ENCODE measurements around the gene EXO1. TPM values are rescaled to one million over a fixed set of nuclear protein-coding genes. Genes with fewer than 3 reads are reported as not detected.
"Not testable (repeated sequence)": the region's sequence is repeated elsewhere in the genome, so short reads cannot be mapped to it uniquely, and the experiment has no call there.

EXO1 gene
- total RNA-seq, 4 donors from 2014 or later = 0.96 to 32.0 (median 1.1) TPM; not detected in 1

GRCh38 chr1:241846862-241847539 lies 1.0 kb upstream of the EXO1 start:
- WGBS, 2 donors (ENCODE audit: low coverage in 1 of 2) = 91 to 100% methylated on average over 3 to 4 of the region's 4 CpGs
- in situ Hi-C loops (cut with MboI; ENCODE audit: low pct_ligation_motif_present in 1 of 4, low pct_unique_long_range_greater_than_20kb in 1 of 4, low sequenced_read_pairs in 3 of 4) (loop anchor here in 3 of 4 donors (25.0 kb wide), 3 partner anchors 235 to 335 kb away; partner anchors contain the start of genes FH (in 1 of the 3) and KMO (in 1 of the 3)), intact Hi-C loops (cut with DNase I; ENCODE audit: low total_unique reads) (no loop called here)
- no peaks in the 10 kb centered on the region for H3K36me3 ChIP-seq
- no peak for DNase-seq
- no peaks in the 10 kb centered on the region for H3K27me3 ChIP-seq
- H3K4me3 ChIP-seq = peak overlapping the region in 3 of 4 donors; percentile 60 to 76 (median 69)
- no peaks in the 10 kb centered on the region for H3K9me3 ChIP-seq
- TF ChIP-seq POLR2A (IDR thresholded peaks at IDR 0.05) = no peak
- TF ChIP-seq EP300 (IDR thresholded peaks at IDR 0.05; ENCODE audit: low read depth) = no peak
- no peak for TF ChIP-seq POLR2AphosphoS5 (IDR thresholded peaks at IDR 0.05)
- TF ChIP-seq CTCF (IDR thresholded peaks at IDR 0.05) = no peak
- peak overlapping the region in 3 of 4 donors; percentile 96 to 99 (median 96) for H3K27ac ChIP-seq
- peaks cover 6 to 16% (median 13%) of the 10 kb centered on the region in 4 donors for H3K4me1 ChIP-seq

GRCh38 chr1:241847540-241847795 lies 536 bp upstream of the EXO1 start:
- no peak for TF ChIP-seq EP300 (IDR thresholded peaks at IDR 0.05; ENCODE audit: low read depth)
- TF ChIP-seq POLR2A (IDR thresholded peaks at IDR 0.05) = no peak
- TF ChIP-seq POLR2AphosphoS5 (IDR thresholded peaks at IDR 0.05) = no peak
- no peak for TF ChIP-seq CTCF (IDR thresholded peaks at IDR 0.05)
- 3 to 7% methylated on average over 5 to 6 of the region's 6 CpGs for WGBS, 2 donors (ENCODE audit: low coverage in 1 of 2)
- Histone ChIP-seq H3K9me3 (no peaks in the 10 kb centered on the region), H3K4me3 (peak overlapping the region; percentile 60 to 98 (median 72)), H3K27me3 (no peaks in the 10 kb centered on the region), H3K27ac (peak overlapping the region; percentile 96 to 99 (median 96)), H3K4me1 (peaks cover 6 to 16% (median 13%) of the 10 kb centered on the region in 4 donors), H3K36me3 (no peaks in the 10 kb centered on the region)
- intact Hi-C loops (cut with DNase I; ENCODE audit: low total_unique reads) (no loop called here), in situ Hi-C loops (cut with MboI; ENCODE audit: low pct_ligation_motif_present in 1 of 4, low pct_unique_long_range_greater_than_20kb in 1 of 4, low sequenced_read_pairs in 3 of 4) (loop anchor here in 3 of 4 donors (25.0 kb wide), 3 partner anchors 235 to 335 kb away; partner anchors contain the start of genes FH (in 1 of the 3) and KMO (in 1 of the 3))
- DNase-seq = no peak

- H3K4me3 ChIP-seq = peak overlapping the region in 3 of 4 donors; percentile 60 to 76 (median 69)
- H3K27ac ChIP-seq = no peak overlapping the region
- no peaks in the 10 kb centered on the region for H3K9me3 ChIP-seq
- peaks cover 6 to 16% (median 13%) of the 10 kb centered on the region in 4 donors for H3K4me1 ChIP-seq
- no peaks in the 10 kb centered on the region for H3K36me3 ChIP-seq
- H3K27me3 ChIP-seq = no peaks in the 10 kb centered on the region
- WGBS, 2 donors (ENCODE audit: low coverage in 1 of 2) = 8% methylated on average over 9 to 13 of the region's 13 CpGs
- DNase-seq = no peak
- intact Hi-C loops (cut with DNase I; ENCODE audit: low total_unique reads) (no loop called here), in situ Hi-C loops (cut with MboI; ENCODE audit: low pct_ligation_motif_present in 1 of 4, low pct_unique_long_range_greater_than_20kb in 1 of 4, low sequenced_read_pairs in 3 of 4) (loop anchor here in 3 of 4 donors (25.0 kb wide), 3 partner anchors 237 to 337 kb away; partner anchors contain the start of genes FH (in 1 of the 3) and KMO (in 1 of the 3))
- no peak for TF ChIP-seq EP300 (IDR thresholded peaks at IDR 0.05; ENCODE audit: low read depth)
- TF ChIP-seq CTCF (IDR thresholded peaks at IDR 0.05) = no peak
- no peak for TF ChIP-seq POLR2AphosphoS5 (IDR thresholded peaks at IDR 0.05)
- no peak for TF ChIP-seq POLR2A (IDR thresholded peaks at IDR 0.05)
Measured at GRCh38 chr1:241848686-241849344, 811 bp downstream of the EXO1 start.

- no peak overlapping the region for H3K27ac ChIP-seq
- no peaks in the 10 kb centered on the region for H3K36me3 ChIP-seq
- intact Hi-C loops (cut with DNase I; ENCODE audit: low total_unique reads) = no loop called here
- no peak for DNase-seq
- H3K4me3 ChIP-seq = no peak overlapping the region
- in situ Hi-C loops (cut with MboI; ENCODE audit: low pct_ligation_motif_present in 1 of 4, low pct_unique_long_range_greater_than_20kb in 1 of 4, low sequenced_read_pairs in 3 of 4) = loop anchor here in 3 of 4 donors (25.0 kb wide), 3 partner anchors 237 to 337 kb away; partner anchors contain the start of genes FH (in 1 of the 3) and KMO (in 1 of the 3)
- peaks cover 6 to 16% (median 13%) of the 10 kb centered on the region in 4 donors for H3K4me1 ChIP-seq
- TF ChIP-seq POLR2A (IDR thresholded peaks at IDR 0.05) (no peak), POLR2AphosphoS5 (IDR thresholded peaks at IDR 0.05) (no peak), CTCF (IDR thresholded peaks at IDR 0.05) (no peak), EP300 (IDR thresholded peaks at IDR 0.05; ENCODE audit: low read depth) (no peak)
- no peaks in the 10 kb centered on the region for H3K9me3 ChIP-seq
- WGBS, 2 donors (ENCODE audit: low coverage in 1 of 2) = 59 to 69% methylated on average over 6 of the region's 6 CpGs
- no peaks in the 10 kb centered on the region for H3K27me3 ChIP-seq
Measured at GRCh38 chr1:241849345-241849695, 1.3 kb downstream of the EXO1 start.

- H3K36me3 ChIP-seq; H3K4me1 ChIP-seq; in situ Hi-C loops (cut with MboI; ENCODE audit: low pct_ligation_motif_present in 1 of 4, low pct_unique_long_range_greater_than_20kb in 1 of 4, low sequenced_read_pairs in 3 of 4); H3K4me3 ChIP-seq; H3K27ac ChIP-seq; intact Hi-C loops (cut with DNase I; ENCODE audit: low total_unique reads); H3K9me3 ChIP-seq; DNase-seq; H3K27me3 ChIP-seq: not testable (repeated sequence)
- WGBS, 2 donors (ENCODE audit: low coverage in 1 of 2) = 98 to 100% methylated on average over 1 to 26 of the region's 41 CpGs
Measured at GRCh38 chr1:241855545-241856140, 7.6 kb downstream of the EXO1 start.
